ENCODE measurements around the gene REC8.

REC8 gene

DNA sequence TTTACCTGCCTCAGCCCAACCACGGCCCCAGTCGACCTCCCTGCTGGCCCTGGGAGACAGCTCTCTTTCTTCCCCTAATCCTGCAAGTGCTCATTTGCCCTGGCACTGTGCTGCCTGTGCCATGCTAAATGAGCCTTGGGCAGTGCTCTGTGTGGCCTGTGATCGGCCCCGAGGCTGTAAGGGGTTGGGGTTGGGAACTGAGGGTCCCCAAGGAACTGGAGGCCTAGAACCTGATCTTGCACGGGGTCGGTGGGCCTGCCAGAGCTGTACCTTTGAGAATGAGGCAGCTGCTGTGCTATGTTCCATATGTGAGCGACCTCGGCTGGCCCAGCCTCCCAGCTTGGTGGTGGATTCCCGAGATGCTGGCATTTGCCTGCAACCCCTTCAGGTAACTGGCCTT is 21.8 kb upstream of the REC8 start:
- TF ChIP-seq POLR2AphosphoS5 (IDR thresholded peaks at IDR 0.05; ENCODE audit: low read depth, low read length) (no peak), TAF1 (IDR thresholded peaks at IDR 0.05; ENCODE audit: borderline replicate concordance, low read depth, low read length) (no peak), POLR2A (IDR thresholded peaks at IDR 0.05; ENCODE audit: low read depth, low read length) (no peak)
- no peak for FAIRE-seq
- no peak for DNase-seq (ENCODE audit: insufficient read length)

DNA sequence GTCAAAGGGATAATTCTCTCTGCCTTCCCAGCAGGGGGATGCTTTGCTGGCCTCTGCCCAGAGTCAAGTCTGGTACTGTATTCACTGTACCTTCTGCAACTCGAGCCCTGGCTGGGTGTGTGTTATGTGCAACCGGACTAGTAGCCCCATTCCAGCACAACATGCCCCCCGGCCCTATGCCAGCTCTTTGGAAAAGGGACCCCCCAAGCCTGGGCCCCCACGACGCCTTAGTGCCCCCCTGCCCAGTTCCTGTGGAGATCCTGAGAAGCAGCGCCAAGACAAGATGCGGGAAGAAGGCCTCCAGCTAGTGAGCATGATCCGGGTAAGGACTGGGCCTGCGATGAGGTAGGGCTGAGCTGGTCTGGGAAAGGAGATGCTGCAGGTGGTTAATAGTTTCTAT is 21.3 kb upstream of the REC8 start:
- FAIRE-seq (no peak), DNase-seq (ENCODE audit: insufficient read length) (no peak)
- TF ChIP-seq POLR2AphosphoS5 (IDR thresholded peaks at IDR 0.05; ENCODE audit: low read depth, low read length) (no peak), TAF1 (IDR thresholded peaks at IDR 0.05; ENCODE audit: borderline replicate concordance, low read depth, low read length) (no peak), POLR2A (IDR thresholded peaks at IDR 0.05; ENCODE audit: low read depth, low read length) (no peak)

DNA sequence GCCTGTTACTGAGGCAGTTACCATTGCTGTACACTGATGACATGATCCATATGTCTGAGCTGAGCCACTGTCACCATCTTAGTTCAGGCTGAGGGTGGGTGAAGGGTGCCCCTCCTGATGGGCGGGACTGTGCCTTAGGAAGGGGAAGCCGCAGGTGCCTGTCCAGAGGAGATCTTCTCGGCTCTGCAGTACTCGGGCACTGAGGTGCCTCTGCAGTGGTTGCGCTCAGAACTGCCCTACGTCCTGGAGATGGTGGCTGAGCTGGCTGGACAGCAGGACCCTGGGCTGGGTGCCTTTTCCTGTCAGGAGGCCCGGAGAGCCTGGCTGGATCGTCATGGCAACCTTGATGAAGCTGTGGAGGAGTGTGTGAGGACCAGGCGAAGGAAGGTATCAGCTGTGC is 20.9 kb upstream of the REC8 start:
- TF ChIP-seq TAF1 (IDR thresholded peaks at IDR 0.05; ENCODE audit: borderline replicate concordance, low read depth, low read length) (no peak), POLR2AphosphoS5 (IDR thresholded peaks at IDR 0.05; ENCODE audit: low read depth, low read length) (no peak), POLR2A (IDR thresholded peaks at IDR 0.05; ENCODE audit: low read depth, low read length) (no peak)
- DNase-seq (ENCODE audit: insufficient read length) (no peak), FAIRE-seq (no peak)

DNA sequence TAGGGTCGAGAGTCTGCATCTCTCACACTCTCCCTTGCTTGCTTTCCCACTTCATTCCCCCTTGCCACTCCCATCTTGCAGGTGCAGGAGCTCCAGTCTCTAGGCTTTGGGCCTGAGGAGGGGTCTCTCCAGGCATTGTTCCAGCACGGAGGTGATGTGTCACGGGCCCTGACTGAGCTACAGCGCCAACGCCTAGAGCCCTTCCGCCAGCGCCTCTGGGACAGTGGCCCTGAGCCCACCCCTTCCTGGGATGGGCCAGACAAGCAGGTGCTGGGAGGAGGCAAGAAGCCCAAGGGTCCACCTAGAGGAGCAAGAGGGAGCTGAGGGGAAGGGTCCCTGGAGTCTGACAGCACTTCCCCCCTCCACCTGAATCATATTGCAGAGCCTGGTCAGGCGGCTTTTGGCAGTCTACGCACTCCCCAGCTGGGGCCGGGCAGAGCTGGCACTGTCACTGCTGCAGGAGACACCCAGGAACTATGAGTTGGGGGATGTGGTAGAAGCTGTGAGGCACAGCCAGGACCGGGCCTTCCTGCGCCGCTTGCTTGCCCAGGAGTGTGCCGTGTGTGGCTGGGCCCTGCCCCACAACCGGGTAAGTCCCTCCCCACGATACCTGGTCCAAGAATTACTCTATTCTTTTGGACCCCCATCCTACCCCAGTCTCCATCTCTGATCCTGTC is 20.3 kb upstream of the REC8 start:
- TF ChIP-seq POLR2AphosphoS5 (IDR thresholded peaks at IDR 0.05; ENCODE audit: low read depth, low read length): no peak
- no peak for TF ChIP-seq POLR2A (IDR thresholded peaks at IDR 0.05; ENCODE audit: low read depth, low read length)
- TF ChIP-seq TAF1 (IDR thresholded peaks at IDR 0.05; ENCODE audit: borderline replicate concordance, low read depth, low read length): no peak
- no peak for DNase-seq (ENCODE audit: insufficient read length)
- FAIRE-seq: no peak

DNA sequence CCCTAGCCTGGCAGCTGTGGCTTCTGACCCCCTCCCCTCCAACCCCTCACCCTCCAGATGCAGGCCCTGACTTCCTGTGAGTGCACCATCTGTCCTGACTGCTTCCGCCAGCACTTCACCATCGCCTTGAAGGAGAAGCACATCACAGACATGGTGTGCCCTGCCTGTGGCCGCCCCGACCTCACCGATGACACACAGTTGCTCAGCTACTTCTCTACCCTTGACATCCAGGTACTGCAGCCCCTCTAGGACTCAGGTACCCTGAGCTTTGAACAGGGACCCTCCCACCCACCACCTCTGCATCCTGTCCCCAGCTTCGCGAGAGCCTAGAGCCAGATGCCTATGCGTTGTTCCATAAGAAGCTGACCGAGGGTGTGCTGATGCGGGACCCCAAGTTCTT is 16.8 kb upstream of the REC8 start:
- DNase-seq (ENCODE audit: insufficient read length): no peak
- TF ChIP-seq TAF1 (IDR thresholded peaks at IDR 0.05; ENCODE audit: borderline replicate concordance, low read depth, low read length) (no peak), POLR2AphosphoS5 (IDR thresholded peaks at IDR 0.05; ENCODE audit: low read depth, low read length) (no peak), POLR2A (IDR thresholded peaks at IDR 0.05; ENCODE audit: low read depth, low read length) (no peak)
- no peak for FAIRE-seq

DNA sequence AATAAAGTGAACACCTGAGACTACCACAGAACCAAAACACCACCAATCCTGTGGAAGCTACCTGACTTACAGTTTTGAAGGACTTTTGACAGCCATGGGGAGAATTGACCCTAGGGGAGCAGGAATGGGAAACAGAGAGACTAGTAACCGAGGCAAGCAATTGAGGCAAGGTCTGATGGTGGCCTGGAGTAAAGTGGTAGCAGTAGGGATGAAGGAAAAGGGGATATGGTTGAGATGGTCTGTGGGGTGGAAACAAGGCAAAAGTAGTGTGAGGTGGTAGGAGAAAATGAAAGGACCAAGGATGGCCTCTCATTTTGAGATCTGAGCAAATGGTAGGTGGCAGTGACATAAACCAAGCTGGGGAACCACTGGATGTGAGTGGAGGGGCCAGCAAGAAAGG is 15.0 kb upstream of the REC8 start:
- no peak for TF ChIP-seq POLR2AphosphoS5 (IDR thresholded peaks at IDR 0.05; ENCODE audit: low read depth, low read length)
- TF ChIP-seq TAF1 (IDR thresholded peaks at IDR 0.05; ENCODE audit: borderline replicate concordance, low read depth, low read length): no peak
- no peak for TF ChIP-seq POLR2A (IDR thresholded peaks at IDR 0.05; ENCODE audit: low read depth, low read length)
- FAIRE-seq (no peak), DNase-seq (ENCODE audit: insufficient read length) (no peak)

DNA sequence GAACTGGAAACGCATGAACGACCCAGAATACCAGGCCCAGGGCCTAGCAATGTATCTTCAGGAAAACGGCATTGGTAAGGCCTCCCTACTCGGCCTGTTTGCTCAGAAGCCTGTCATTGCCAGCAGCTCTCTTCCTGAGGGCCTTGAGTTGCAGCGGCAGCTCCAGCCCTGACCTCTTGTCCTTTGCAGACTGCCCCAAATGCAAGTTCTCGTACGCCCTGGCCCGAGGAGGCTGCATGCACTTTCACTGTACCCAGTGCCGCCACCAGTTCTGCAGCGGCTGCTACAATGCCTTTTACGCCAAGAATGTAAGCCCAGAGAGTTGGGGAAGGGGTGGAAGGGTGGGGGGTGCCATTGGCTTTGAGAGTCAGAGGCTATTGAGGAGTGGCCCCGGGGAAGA is 14.5 kb upstream of the REC8 start:
- DNase-seq (ENCODE audit: insufficient read length): no peak
- no peak for FAIRE-seq
- TF ChIP-seq POLR2A (IDR thresholded peaks at IDR 0.05; ENCODE audit: low read depth, low read length): no peak; the same call in 1 of the 2 replicates
- TF ChIP-seq POLR2AphosphoS5 (IDR thresholded peaks at IDR 0.05; ENCODE audit: low read depth, low read length): no peak
- TF ChIP-seq TAF1 (IDR thresholded peaks at IDR 0.05; ENCODE audit: borderline replicate concordance, low read depth, low read length): no peak

DNA sequence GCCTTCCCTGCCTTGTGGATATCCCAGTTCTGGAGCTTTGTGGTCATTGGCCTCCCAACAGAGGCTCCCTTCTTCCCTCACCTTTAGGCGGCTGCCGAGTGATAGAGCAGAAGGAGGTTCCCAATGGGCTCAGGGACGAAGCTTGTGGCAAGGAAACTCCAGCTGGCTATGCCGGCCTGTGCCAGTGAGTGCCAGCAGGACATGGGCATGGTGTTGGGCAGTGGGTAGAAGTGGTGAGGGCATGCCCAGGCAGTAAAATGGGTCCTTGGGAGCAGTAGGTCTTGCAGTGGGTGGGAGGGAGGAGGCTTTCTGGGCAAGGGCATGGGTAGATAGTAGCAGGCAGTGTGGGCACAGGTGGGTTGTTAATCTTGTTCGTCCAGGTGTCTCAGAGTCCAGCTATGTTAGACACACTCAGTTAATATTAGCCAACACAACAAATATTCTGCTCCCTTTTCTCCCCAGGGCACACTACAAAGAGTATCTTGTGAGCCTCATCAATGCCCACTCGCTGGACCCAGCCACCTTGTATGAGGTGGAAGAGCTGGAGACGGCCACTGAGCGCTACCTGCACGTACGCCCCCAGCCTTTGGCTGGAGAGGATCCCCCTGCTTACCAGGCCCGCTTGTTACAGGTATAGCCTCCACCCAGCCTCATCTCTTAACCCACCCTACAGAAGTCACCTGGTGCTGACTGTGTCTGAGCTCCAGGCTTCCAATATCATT is 11.9 kb upstream of the REC8 start:
- FAIRE-seq (no peak), DNase-seq (ENCODE audit: insufficient read length) (no peak)
- TF ChIP-seq POLR2AphosphoS5 (IDR thresholded peaks at IDR 0.05; ENCODE audit: low read depth, low read length): no peak
- TF ChIP-seq TAF1 (IDR thresholded peaks at IDR 0.05; ENCODE audit: borderline replicate concordance, low read depth, low read length): no peak
- TF ChIP-seq POLR2A (IDR thresholded peaks at IDR 0.05; ENCODE audit: low read depth, low read length): no peak

DNA sequence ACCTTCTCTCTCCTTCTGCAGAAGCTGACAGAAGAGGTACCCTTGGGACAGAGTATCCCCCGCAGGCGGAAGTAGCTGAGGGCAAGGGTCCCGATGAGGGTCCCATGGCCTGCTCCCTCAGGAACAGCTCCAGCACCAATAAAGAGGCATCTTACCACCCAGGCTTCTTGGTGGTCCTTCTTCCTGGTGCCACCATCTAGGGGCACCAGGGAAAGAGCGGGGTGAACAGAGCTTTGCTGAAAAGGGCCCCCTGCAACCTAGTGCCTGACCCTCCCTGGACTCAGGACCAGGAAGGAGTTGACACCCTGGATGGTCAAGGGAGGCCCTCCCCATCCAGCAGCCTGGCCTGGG is 11.4 kb upstream of the REC8 start:
- TF ChIP-seq POLR2A (IDR thresholded peaks at IDR 0.05; ENCODE audit: low read depth, low read length): no peak
- no peak for TF ChIP-seq TAF1 (IDR thresholded peaks at IDR 0.05; ENCODE audit: borderline replicate concordance, low read depth, low read length)
- no peak for TF ChIP-seq POLR2AphosphoS5 (IDR thresholded peaks at IDR 0.05; ENCODE audit: low read depth, low read length)
- no peak for DNase-seq (ENCODE audit: insufficient read length)
- FAIRE-seq: no peak

DNA sequence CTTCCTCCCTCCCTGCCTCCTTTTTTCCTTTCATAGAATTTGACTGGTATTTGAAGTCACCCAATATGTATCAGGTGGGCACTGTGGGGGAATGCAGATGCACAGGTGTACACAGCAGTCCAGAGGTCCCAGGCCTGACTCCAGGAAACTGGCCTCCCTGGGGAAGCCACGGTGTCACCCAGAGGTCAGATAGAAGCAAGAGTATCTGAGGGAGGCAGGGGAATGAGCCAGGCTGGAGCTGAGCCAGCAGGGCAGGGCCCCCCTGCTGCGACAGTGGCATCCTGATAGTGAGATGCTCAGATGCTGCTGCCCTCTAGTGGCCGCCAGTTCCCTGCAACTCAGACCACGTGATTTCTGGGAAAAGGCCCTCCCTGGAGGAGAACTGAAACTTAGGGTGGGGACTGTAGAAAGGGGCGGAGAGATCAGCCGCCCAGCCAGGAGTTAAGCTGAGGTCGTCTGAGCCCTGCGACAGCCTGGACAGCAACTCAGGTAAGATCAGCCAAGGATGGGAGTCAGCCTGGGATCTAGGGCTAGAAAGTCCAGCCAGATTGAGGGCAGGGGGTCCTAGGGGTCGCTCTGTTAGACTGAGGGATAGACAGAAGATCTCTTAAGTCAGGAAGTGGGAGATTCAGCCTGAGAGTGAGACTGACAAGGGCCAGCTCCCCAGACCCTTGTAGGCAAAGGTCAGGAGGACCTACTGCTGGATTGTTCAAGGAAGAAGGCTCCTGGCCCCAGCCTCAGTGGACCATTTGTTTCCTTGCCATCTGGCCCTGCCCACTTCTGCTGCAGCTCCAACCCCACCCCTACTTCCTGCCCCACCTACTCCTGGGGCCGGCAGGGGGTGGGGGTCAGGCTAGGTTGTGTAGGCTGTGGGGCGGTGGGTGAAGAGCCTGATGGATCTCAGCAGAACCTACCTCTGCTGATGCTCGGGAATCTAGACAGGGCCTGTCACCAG is 10.8 kb upstream of the REC8 start, which contains the start of gene IRF9:
IRF9 (plus strand) TSS at position 416 of the 955 bp plus-strand sequence. CDS start 880 bp downstream, outside the sequence.
- DNase-seq (ENCODE audit: insufficient read length): peak; percentile 94

DNA sequence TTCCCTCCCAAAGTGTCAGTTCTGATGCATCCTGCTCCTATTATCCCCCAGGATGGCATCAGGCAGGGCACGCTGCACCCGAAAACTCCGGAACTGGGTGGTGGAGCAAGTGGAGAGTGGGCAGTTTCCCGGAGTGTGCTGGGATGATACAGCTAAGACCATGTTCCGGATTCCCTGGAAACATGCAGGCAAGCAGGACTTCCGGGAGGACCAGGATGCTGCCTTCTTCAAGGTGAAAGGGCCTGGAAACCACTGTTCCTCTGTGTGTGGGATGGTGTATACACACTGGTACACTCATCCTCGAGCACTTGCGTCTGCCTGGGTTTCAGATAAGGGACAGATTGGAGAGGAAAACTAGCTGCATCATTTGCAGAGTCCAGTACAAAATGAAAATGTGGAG is 9.8 kb upstream of the REC8 start:
- TF ChIP-seq TAF1 (IDR thresholded peaks at IDR 0.05; ENCODE audit: borderline replicate concordance, low read depth, low read length) (no peak), POLR2AphosphoS5 (IDR thresholded peaks at IDR 0.05; ENCODE audit: low read depth, low read length) (no peak), POLR2A (IDR thresholded peaks at IDR 0.05; ENCODE audit: low read depth, low read length) (no peak)
- DNase-seq (ENCODE audit: insufficient read length) (no peak), FAIRE-seq (no peak)

More for the DNA sequence above, 10.8 kb upstream of the REC8 start, which contains the start of gene IRF9:
- TF ChIP-seq TAF1 (IDR thresholded peaks at IDR 0.05; ENCODE audit: borderline replicate concordance, low read depth, low read length): peak; percentile 61
- peak; percentile 99 for TF ChIP-seq POLR2AphosphoS5 (IDR thresholded peaks at IDR 0.05; ENCODE audit: low read depth, low read length)
- peak; percentile 99 for TF ChIP-seq POLR2A (IDR thresholded peaks at IDR 0.05; ENCODE audit: low read depth, low read length)
- peak; percentile 97 for FAIRE-seq

Measured in GM12892 (cell line).